AG04450 (cell line): ENCODE results near the gene ZNG1B. TPM values are rescaled to one million over a fixed set of nuclear protein-coding genes. Genes with fewer than 3 reads are reported as not detected.
"Not testable (repeated sequence)": the region's sequence is repeated elsewhere in the genome, so short reads cannot be mapped to it uniquely, and the experiment has no call there.

Experiments
- CTCF ChIA-PET: fragments of 300-600, 350-600 bp; formaldehyde crosslinking; extraction: SDS; loops from one replicate; lab custom pipeline; 2022; ENCODE audit warnings: antibody characterized with exemption, inconsistent platforms; lab: Charles Lee
- POLR2A ChIA-PET: fragments of 350-600 bp; formaldehyde crosslinking; extraction: SDS; loops from one replicate; lab custom pipeline; 2021; ENCODE audit warnings: antibody characterized with exemption, inconsistent platforms; lab: Yijun Ruan, JAX
- DNase-seq: peaks from one replicate; pipeline ENCODE4 v3.0.0-alpha.2; 2011; ENCODE audit warnings: low read depth, low spot score
- H3K27ac ChIP-seq: one replicate; pipeline ENCODE4 v1.5.1; 2012; ENCODE audit warnings: low read depth, low read length, control low read depth
- H3K27me3 ChIP-seq: one replicate; pipeline ENCODE4 v1.6.0; 2012; ENCODE audit warnings: low read length; ENCODE audit not compliant: control insufficient read depth, insufficient read depth
- H3K4me3 ChIP-seq: 2 replicates; pipeline ENCODE4 v1.5.1; 2011; ENCODE audit warnings: mild to moderate bottlenecking, low read depth, low read length, control low read depth
- H3K9me3 ChIP-seq: 2 replicates; pipeline ENCODE4 v1.5.1; 2012; ENCODE audit warnings: low read length; ENCODE audit not compliant: control insufficient read depth, insufficient read depth
- polyA plus RNA-seq: library from polyadenylated mRNA; depleted of rRNA; stranded (reverse); fragments of >200 nt; gene quantifications from 2 replicates; pipeline ENCODE4 v1.2.3, GENCODE V29; 2011

ZNG1B gene
- polyA plus RNA-seq, 1 experiment = 29.1 TPM

- H3K4me3 ChIP-seq, CTCF ChIA-PET, DNase-seq, POLR2A ChIA-PET, H3K9me3 ChIP-seq, H3K27me3 ChIP-seq, H3K27ac ChIP-seq: not testable (repeated sequence)
Observed at GRCh38 chr2:113431773-113432172, 5.7 kb upstream of the ZNG1B start.

GRCh38 chr2:113433468-113433867 lies 4.0 kb upstream of the ZNG1B start:
- H3K27ac ChIP-seq, H3K4me3 ChIP-seq, DNase-seq, H3K9me3 ChIP-seq, CTCF ChIA-PET, H3K27me3 ChIP-seq, POLR2A ChIA-PET: not testable (repeated sequence)

GRCh38 chr2:113465770-113466169 lies 28.3 kb downstream of the ZNG1B start:
- POLR2A ChIA-PET, H3K27me3 ChIP-seq, H3K9me3 ChIP-seq, H3K4me3 ChIP-seq, DNase-seq, H3K27ac ChIP-seq, CTCF ChIA-PET: not testable (repeated sequence)

- H3K9me3 ChIP-seq, CTCF ChIA-PET, H3K27me3 ChIP-seq, DNase-seq, H3K4me3 ChIP-seq, H3K27ac ChIP-seq, POLR2A ChIA-PET: not testable (repeated sequence)
Observed at GRCh38 chr2:113476688-113477368, 39.3 kb downstream of the ZNG1B start.

GRCh38 chr2:113496527-113496926 lies 59.0 kb downstream of the ZNG1B start:
- H3K9me3 ChIP-seq, H3K4me3 ChIP-seq, CTCF ChIA-PET, POLR2A ChIA-PET, DNase-seq, H3K27ac ChIP-seq, H3K27me3 ChIP-seq: not testable (repeated sequence)

GRCh38 chr2:113498365-113498764 lies 60.9 kb downstream of the ZNG1B start, which contains the start of gene FOXD4L1:
TSS of gene FOXD4L1 (plus strand) at chr2:113498665. CDS start at chr2:113499257, 592 bp downstream.
- H3K9me3 ChIP-seq, CTCF ChIA-PET, H3K4me3 ChIP-seq, POLR2A ChIA-PET, H3K27ac ChIP-seq, DNase-seq: not testable (repeated sequence)
- peaks cover 17% of the 10 kb centered on the region for H3K27me3 ChIP-seq

- DNase-seq, POLR2A ChIA-PET, H3K9me3 ChIP-seq, H3K4me3 ChIP-seq, CTCF ChIA-PET, H3K27ac ChIP-seq: not testable (repeated sequence)
- peaks cover 21% of the 10 kb centered on the region for H3K27me3 ChIP-seq
Observed at GRCh38 chr2:113499019-113499885, 61.8 kb downstream of the ZNG1B start.

GRCh38 chr2:113499886-113500722 lies 62.6 kb downstream of the ZNG1B start:
- H3K27ac ChIP-seq, H3K4me3 ChIP-seq, DNase-seq, POLR2A ChIA-PET, CTCF ChIA-PET, H3K9me3 ChIP-seq: not testable (repeated sequence)
- peaks cover 22% of the 10 kb centered on the region for H3K27me3 ChIP-seq

GRCh38 chr2:113500723-113501038 lies 63.2 kb downstream of the ZNG1B start:
- CTCF ChIA-PET, DNase-seq, H3K4me3 ChIP-seq, H3K9me3 ChIP-seq, H3K27ac ChIP-seq, POLR2A ChIA-PET: not testable (repeated sequence)
- peaks cover 22% of the 10 kb centered on the region for H3K27me3 ChIP-seq

- H3K9me3 ChIP-seq, CTCF ChIA-PET, DNase-seq, H3K27ac ChIP-seq, POLR2A ChIA-PET: not testable (repeated sequence)
- Histone ChIP-seq H3K4me3 (peak overlapping the region; percentile 29), H3K27me3 (peaks cover 22% of the 10 kb centered on the region)
Observed at GRCh38 chr2:113502216-113503093, 65.0 kb downstream of the ZNG1B start.
